Effector memory CD4-positive, alpha-beta T cell (primary cell): ENCODE data around the gene ZNF223.

Experiments used
- DNase-seq, 3 donors: peaks; one replicate each; pipeline ENCODE4 v3.0.0-alpha.2; 2020
- H3K27ac ChIP-seq: 2 replicates; pipeline ENCODE4 v1.7.0; 2013; ENCODE audit warnings: mild to moderate bottlenecking, low read length, moderate library complexity; ENCODE audit not compliant: insufficient read depth, poor library complexity, severe bottlenecking
- H3K27me3 ChIP-seq: replicated peaks from 2 replicates; pipeline ENCODE4 v1.7.0; 2013; ENCODE audit warnings: mild to moderate bottlenecking, low read length; ENCODE audit not compliant: insufficient read depth, control insufficient read depth, poor library complexity, severe bottlenecking
- H3K36me3 ChIP-seq: 2 replicates; pipeline ENCODE4 v1.7.0; 2013; ENCODE audit warnings: mild to moderate bottlenecking, low read length, moderate library complexity; ENCODE audit not compliant: control insufficient read depth, insufficient read depth
- H3K4me1 ChIP-seq: 2 replicates; pipeline ENCODE4 v1.7.0; 2013; ENCODE audit warnings: low read length, mild to moderate bottlenecking; ENCODE audit not compliant: control insufficient read depth, insufficient read depth, poor library complexity, severe bottlenecking
- H3K4me3 ChIP-seq: 2 replicates; pipeline ENCODE4 v1.7.0; 2013; ENCODE audit warnings: low read length, low read depth, mild to moderate bottlenecking; ENCODE audit not compliant: insufficient read depth, poor library complexity, severe bottlenecking
- H3K9me3 ChIP-seq: 2 replicates; pipeline ENCODE4 v1.7.0; 2013; ENCODE audit warnings: mild to moderate bottlenecking, low read length, moderate library complexity; ENCODE audit not compliant: control insufficient read depth

The ZNF223 gene

GRCh38 chr19:44112802-44113137, 60.9 kb downstream of the ZNF223 start:
- Histone ChIP-seq H3K4me3 (peak overlapping the region; percentile 72), H3K27ac (no peak overlapping the region), H3K4me1 (peaks cover 3% of the 10 kb centered on the region), H3K36me3 (peaks cover 6% of the 10 kb centered on the region), H3K9me3 (peaks cover 18% of the 10 kb centered on the region), H3K27me3 (no peaks in the 10 kb centered on the region)
- no peak for DNase-seq

- no peaks in the 10 kb centered on the region for H3K27me3 ChIP-seq
- no peak within 1 kb of the TSS for H3K27ac ChIP-seq
- peak within 1 kb of the TSS; percentile 72 for H3K4me3 ChIP-seq
- peak; percentile 68 to 77 (median 71) for DNase-seq
- H3K4me1 ChIP-seq, result peaks cover 3% of the 10 kb centered on the region
- peaks cover 14% of the 10 kb centered on the region for H3K9me3 ChIP-seq
- peaks cover 9% of the 10 kb centered on the region for H3K36me3 ChIP-seq
Observed at GRCh38 chr19:44113138-44113783, 61.4 kb downstream of the ZNF223 start, which contains the start of gene ZNF225. Gene ZNF225, plus strand, starts transcription at chr19:44113399. Its CDS starts 2,429 bp downstream, at chr19:44115828.

- H3K4me3 ChIP-seq, result peak overlapping the region; percentile 72
- peaks cover 3% of the 10 kb centered on the region for H3K4me1 ChIP-seq
- H3K27ac ChIP-seq, result no peak overlapping the region
- H3K9me3 ChIP-seq, result peaks cover 10% of the 10 kb centered on the region
- H3K36me3 ChIP-seq, result peaks cover 12% of the 10 kb centered on the region
- no peak for DNase-seq
- no peaks in the 10 kb centered on the region for H3K27me3 ChIP-seq
Observed at GRCh38 chr19:44113784-44114390, 62.1 kb downstream of the ZNF223 start.
